Skeletal muscle satellite cell (primary cell): ENCODE data around the gene SAMD10.
"Not testable (repeated sequence)": the region's sequence is repeated elsewhere in the genome, so short reads cannot be mapped to it uniquely, and the experiment has no call there.

ENCODE experiments used
- H3K27me3 ChIP-seq: 2 replicates; pipeline ENCODE4 v1.7.0; 2013; ENCODE audit warnings: low read length; ENCODE audit not compliant: control insufficient read depth, insufficient read depth
- H3K36me3 ChIP-seq: 2 replicates; pipeline ENCODE4 v1.7.0; 2013; ENCODE audit warnings: mild to moderate bottlenecking, control low read depth, low read length; ENCODE audit not compliant: insufficient read depth
- H3K4me1 ChIP-seq: 2 replicates; pipeline ENCODE4 v1.7.0; 2013; ENCODE audit warnings: low read length; ENCODE audit not compliant: control insufficient read depth, insufficient read depth
- H3K4me2 ChIP-seq: 2 replicates; pipeline ENCODE4 v1.7.0; 2013; ENCODE audit warnings: mild to moderate bottlenecking, low read length
- H3K4me3 ChIP-seq: 2 replicates; pipeline ENCODE4 v1.7.0; 2013; ENCODE audit warnings: low read length
- H3K9ac ChIP-seq: 2 replicates; pipeline ENCODE4 v1.7.0; 2013; ENCODE audit warnings: mild to moderate bottlenecking, low read depth, low read length, moderate library complexity
- H3K9me3 ChIP-seq: replicated peaks from 2 replicates; pipeline ENCODE4 v1.7.0; 2013; ENCODE audit warnings: mild to moderate bottlenecking, control low read depth, low read length

The SAMD10 gene

GRCh38 chr20:63980806-63981728 lies 1.6 kb upstream of the SAMD10 start, which contains the start of gene PRPF6:
Gene PRPF6, plus strand, starts transcription at chr20:63981132. Its CDS starts 114 bp downstream, at chr20:63981246.
- H3K4me3 ChIP-seq: peak within 1 kb of the TSS; percentile 87
- peaks cover 35% of the 10 kb centered on the region for H3K4me1 ChIP-seq
- H3K36me3 ChIP-seq: peaks cover 24% of the 10 kb centered on the region

DNA sequence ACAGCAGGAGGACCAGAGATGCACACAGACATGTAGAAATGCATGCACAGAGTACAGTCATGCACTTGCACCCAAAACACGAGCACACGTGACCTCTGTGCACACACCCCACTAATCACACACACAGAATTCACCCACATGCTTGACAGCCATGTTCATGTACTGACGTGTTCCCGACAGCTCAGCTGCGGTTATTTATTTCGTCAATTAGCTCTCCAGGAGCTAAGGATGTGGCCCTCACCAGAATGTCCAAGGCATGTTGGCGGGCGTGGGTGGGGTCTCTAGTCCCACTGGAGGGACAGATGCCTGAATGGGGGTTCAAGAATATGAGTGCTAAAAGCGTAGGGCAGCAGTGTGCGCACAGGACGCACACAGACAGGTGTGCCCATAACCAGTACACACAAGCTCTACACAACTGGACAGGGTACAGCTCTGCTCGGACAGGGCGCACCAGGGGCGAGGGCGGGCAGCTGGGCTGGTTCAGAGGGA lies 919 bp upstream of the SAMD10 start:
- Histone ChIP-seq H3K4me2 (peak overlapping the region; percentile 84), H3K27me3 (no peaks in the 10 kb centered on the region), H3K4me3 (peak overlapping the region; percentile 87), H3K36me3 (peaks cover 17% of the 10 kb centered on the region), H3K4me1 (peaks cover 35% of the 10 kb centered on the region), H3K9me3 (no peaks in the 10 kb centered on the region), H3K9ac (peak overlapping the region; percentile 92)

More at GRCh38 chr20:63980806-63981728, 1.6 kb upstream of the SAMD10 start, which contains the start of gene PRPF6:
- Histone ChIP-seq H3K27me3 (no peaks in the 10 kb centered on the region), H3K9ac (peak within 1 kb of the TSS; percentile 92), H3K4me2 (peak within 1 kb of the TSS; percentile 84), H3K9me3 (no peaks in the 10 kb centered on the region)

- Histone ChIP-seq H3K9ac (peak overlapping the region; percentile 26), H3K4me2 (peak overlapping the region; percentile 84), H3K36me3 (peaks cover 7% of the 10 kb centered on the region), H3K4me1 (peaks cover 35% of the 10 kb centered on the region), H3K27me3 (no peaks in the 10 kb centered on the region), H3K4me3 (peak overlapping the region; percentile 65), H3K9me3 (no peaks in the 10 kb centered on the region)
These were observed 249 bp downstream of the SAMD10 start for GRCh38 chr20:63979229-63979556.

DNA sequence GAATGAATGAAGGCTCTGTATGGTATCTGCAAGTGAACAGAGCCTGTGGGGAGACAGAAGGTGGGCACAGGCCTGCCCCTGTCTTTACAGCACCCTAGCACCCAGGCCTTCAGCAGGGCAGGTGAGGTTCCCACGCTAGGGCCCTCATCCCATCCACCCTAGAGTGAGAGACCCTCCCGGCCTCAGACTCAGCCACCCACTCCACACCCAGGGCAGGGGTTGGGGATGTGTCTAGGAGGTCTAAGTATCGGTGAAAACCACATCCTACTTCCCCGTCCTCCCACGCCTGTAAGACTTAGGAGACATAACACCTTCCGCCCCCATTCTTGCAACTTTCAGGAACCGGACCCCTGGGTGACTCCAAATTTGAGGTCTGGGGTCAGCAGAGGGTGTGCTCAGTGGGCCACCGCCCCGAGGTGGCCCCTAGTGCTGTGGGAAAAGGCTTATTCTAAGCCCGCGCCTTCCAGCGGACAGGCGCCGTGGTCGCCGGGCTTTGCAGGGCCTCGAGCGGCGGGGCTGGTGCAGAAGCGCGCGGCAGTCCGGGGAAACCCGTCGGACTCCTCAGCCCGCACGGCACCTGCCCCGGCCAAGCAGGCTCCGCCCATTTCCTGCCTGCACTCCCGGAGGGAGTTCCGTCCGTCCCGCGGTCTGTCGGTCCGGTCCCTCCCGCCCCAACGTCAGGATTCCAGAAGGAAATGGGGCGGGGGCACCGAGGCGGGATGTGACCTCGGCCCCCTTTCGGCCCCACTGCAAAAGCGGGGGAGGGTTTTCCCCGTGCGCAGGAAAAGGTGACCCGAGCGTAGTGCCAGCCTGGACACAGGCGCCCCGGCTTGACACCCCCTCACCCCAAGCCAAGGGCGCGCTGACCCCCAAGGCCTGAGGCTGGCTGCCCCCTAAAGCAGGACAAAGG lies 868 bp downstream of the SAMD10 start:
- peaks cover 35% of the 10 kb centered on the region for H3K4me1 ChIP-seq
- H3K9ac ChIP-seq: peak overlapping the region; percentile 26
- H3K4me3 ChIP-seq: peak overlapping the region; percentile 65

GRCh38 chr20:63977739-63978276 lies 1.6 kb downstream of the SAMD10 start:
- Histone ChIP-seq H3K36me3 (peaks cover 1% of the 10 kb centered on the region), H3K9me3 (no peaks in the 10 kb centered on the region), H3K4me3 (no peak overlapping the region), H3K27me3 (no peaks in the 10 kb centered on the region), H3K9ac (no peak overlapping the region), H3K4me1 (peaks cover 35% of the 10 kb centered on the region), H3K4me2 (peak overlapping the region; percentile 84)

More for the DNA sequence above, 868 bp downstream of the SAMD10 start:
- H3K36me3 ChIP-seq: peaks cover 7% of the 10 kb centered on the region
- H3K4me2 ChIP-seq: peak overlapping the region; percentile 84
- no peaks in the 10 kb centered on the region for H3K27me3 ChIP-seq
- no peaks in the 10 kb centered on the region for H3K9me3 ChIP-seq

- H3K9me3 ChIP-seq: no peaks in the 10 kb centered on the region
- no peaks in the 10 kb centered on the region for H3K27me3 ChIP-seq
- no peak overlapping the region for H3K9ac ChIP-seq
- peaks cover 35% of the 10 kb centered on the region for H3K4me1 ChIP-seq
- H3K36me3 ChIP-seq: no peaks in the 10 kb centered on the region
- peak overlapping the region; percentile 33 for H3K4me2 ChIP-seq
- no peak overlapping the region for H3K4me3 ChIP-seq
These were observed 2.3 kb downstream of the SAMD10 start for GRCh38 chr20:63976980-63977738.

DNA sequence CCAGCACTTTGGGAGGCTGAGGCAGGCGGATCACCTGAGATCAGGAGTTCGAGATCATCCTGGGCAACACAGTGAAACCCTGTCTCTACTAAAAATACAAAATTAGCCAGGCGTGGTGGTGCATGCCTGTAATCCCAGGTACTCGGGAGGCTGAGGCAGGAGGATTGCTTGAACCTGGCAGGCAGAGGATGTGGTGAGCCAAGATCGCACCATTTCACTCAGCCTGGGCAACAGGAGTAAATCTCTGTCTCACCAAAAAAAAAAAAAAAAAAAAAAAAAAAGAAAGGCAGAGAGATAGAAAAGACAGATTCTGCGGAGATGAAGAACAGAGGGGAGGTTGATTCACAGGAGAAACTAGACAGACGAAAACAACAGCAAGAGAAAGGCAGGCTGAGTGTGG lies 2.9 kb downstream of the SAMD10 start:
- H3K4me2 ChIP-seq, H3K36me3 ChIP-seq, H3K9ac ChIP-seq, H3K27me3 ChIP-seq, H3K9me3 ChIP-seq, H3K4me3 ChIP-seq: not testable (repeated sequence)
- peaks cover 30% of the 10 kb centered on the region for H3K4me1 ChIP-seq

DNA sequence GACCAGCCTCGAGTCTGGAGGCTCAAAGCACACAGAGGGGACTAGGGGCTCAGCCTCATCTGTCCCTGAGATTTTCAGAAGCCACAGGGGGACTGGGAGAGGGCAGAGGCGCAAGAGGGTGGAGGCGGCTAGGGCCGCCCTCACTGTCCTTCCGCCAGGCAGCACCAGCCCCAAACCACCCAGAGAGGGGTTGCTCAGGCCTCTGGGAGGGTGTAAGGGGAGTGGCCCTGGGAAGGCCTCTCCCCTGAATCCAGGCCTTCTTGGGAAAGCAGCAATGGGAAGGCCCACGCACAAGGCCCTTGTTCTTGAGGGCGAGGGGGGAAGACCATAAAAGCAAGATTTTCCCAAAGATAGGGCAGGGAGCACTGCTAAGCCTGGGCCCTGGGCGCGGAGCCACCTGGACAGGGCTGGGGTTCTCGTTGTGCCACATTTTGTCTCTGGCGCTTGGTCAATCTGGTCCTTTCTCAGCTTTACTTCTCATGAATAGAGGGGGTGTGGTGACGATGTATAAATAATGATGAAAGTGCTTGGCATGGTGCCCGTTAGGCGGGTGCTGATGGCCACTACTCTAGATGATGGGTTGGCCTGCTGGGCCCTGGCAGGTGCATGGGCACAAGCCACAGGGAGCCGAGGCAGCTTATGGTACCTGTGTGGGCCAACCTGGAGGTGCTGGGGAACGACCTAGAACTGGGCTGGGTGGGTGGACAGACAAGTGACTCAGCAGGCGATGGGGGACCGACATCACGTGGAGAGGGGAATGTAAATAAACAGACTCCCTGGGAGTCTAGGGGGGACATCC lies 4.8 kb downstream of the SAMD10 start:
- Histone ChIP-seq H3K9me3 (no peaks in the 10 kb centered on the region), H3K9ac (no peak overlapping the region), H3K36me3 (no peaks in the 10 kb centered on the region), H3K4me3 (no peak overlapping the region), H3K27me3 (no peaks in the 10 kb centered on the region), H3K4me2 (no peak overlapping the region), H3K4me1 (peaks cover 26% of the 10 kb centered on the region)

DNA sequence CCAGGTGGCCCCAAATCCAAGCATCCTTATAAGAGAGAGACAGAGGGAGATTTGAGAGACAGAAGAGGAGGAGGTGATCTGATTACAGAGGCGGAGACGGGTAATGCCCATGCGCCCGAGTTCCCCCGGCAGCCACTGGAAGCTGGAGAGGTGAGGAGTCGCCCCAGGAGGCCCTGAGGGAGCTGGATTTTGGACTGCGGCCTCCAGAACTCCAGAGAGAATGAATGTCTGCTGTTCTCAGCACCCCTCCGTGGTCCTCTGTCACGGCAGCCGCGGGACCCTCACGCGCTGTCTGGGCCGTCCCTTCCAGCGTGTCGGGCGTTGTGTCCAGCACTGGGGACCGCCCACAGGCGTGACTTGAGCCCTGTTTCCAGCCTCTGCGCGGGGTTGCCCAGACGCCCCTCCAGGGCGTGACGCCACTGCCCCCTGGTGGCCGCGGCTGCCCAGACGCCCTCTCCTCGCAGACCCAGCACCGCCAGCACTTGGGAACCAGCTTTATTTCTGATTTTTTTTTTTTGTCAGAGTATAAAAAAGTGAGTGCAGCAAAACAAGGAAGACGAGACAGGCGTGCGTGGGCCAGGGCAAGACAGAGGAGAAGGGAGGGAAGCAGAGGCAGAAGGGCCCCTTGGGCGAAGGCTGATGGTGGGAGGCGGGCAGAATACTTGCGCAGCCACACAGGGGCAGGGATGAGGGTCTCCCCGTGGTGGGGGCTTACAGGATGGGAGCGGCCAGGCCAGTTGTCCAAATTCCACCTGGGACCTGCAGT lies 5.6 kb downstream of the SAMD10 start:
- Histone ChIP-seq H3K36me3 (no peaks in the 10 kb centered on the region), H3K4me3 (peak overlapping the region; percentile 80), H3K4me2 (peak overlapping the region; percentile 99), H3K9ac (peak overlapping the region; percentile 72), H3K27me3 (no peaks in the 10 kb centered on the region), H3K4me1 (peaks cover 24% of the 10 kb centered on the region), H3K9me3 (no peaks in the 10 kb centered on the region)

GRCh38 chr20:63973160-63973479 lies 6.3 kb downstream of the SAMD10 start:
- Histone ChIP-seq H3K4me1 (peaks cover 22% of the 10 kb centered on the region), H3K9ac (peak overlapping the region; percentile 72), H3K4me2 (no peak overlapping the region), H3K27me3 (no peaks in the 10 kb centered on the region), H3K4me3 (no peak overlapping the region), H3K36me3 (no peaks in the 10 kb centered on the region), H3K9me3 (no peaks in the 10 kb centered on the region)
